ENCODE measurements around the gene AFF1. TPM values are rescaled to one million over a fixed set of nuclear protein-coding genes. Genes with fewer than 3 reads are reported as not detected.
A peak's percentile ranks its signal among the peaks of the same experiment; 100 is the strongest.

The AFF1 gene
- total RNA-seq, 4 donors from 2014 or later, result 105 to 152 (median 111) TPM

- WGBS, 2 donors, result 94 to 97% methylated on average over 3 of the region's 3 CpGs
- Histone ChIP-seq H3K36me3 (no peaks in the 10 kb centered on the region), H3K4me3 (no peak overlapping the region), H3K4me1 (peaks cover 0 to 5% (median 0%) of the 10 kb centered on the region in 4 donors), H3K27me3 (no peaks in the 10 kb centered on the region), H3K9me3 (no peaks in the 10 kb centered on the region), H3K27ac (no peak overlapping the region)
- TF ChIP-seq POLR2A (IDR thresholded peaks at IDR 0.05) (no peak), CTCF (IDR thresholded peaks at IDR 0.05) (no peak), EP300 (IDR thresholded peaks at IDR 0.05) (no peak)
- DNase-seq (ENCODE audit: low spot score in 2 of 2), result no peak
Observed at GRCh38 chr4:86901864-86902263, 32.9 kb upstream of the AFF1 start.

- H3K9me3 ChIP-seq, result no peaks in the 10 kb centered on the region
- no peaks in the 10 kb centered on the region for H3K27me3 ChIP-seq
- H3K27ac ChIP-seq, result peak overlapping the region in 3 of 4 donors; percentile 14 to 52 (median 52)
- no peak for DNase-seq (ENCODE audit: low spot score in 2 of 2)
- no peak overlapping the region for H3K4me3 ChIP-seq
- WGBS, 2 donors, result 17 to 22% methylated on average over 2 of the region's 2 CpGs
- peaks cover 0 to 45% (median 9%) of the 10 kb centered on the region in 4 donors for H3K4me1 ChIP-seq
- TF ChIP-seq CTCF (IDR thresholded peaks at IDR 0.05) (no peak), EP300 (IDR thresholded peaks at IDR 0.05) (peak in 1 of 2 donors; percentile 27)
- H3K36me3 ChIP-seq, result no peaks in the 10 kb centered on the region
Observed at GRCh38 chr4:86908251-86908657, 26.6 kb upstream of the AFF1 start.

- Histone ChIP-seq H3K36me3 (no peaks in the 10 kb centered on the region), H3K4me1 (peaks cover 0 to 41% (median 9%) of the 10 kb centered on the region in 4 donors), H3K4me3 (no peak overlapping the region), H3K27ac (no peak overlapping the region), H3K27me3 (no peaks in the 10 kb centered on the region), H3K9me3 (no peaks in the 10 kb centered on the region)
- TF ChIP-seq POLR2A (IDR thresholded peaks at IDR 0.05) (no peak), EP300 (IDR thresholded peaks at IDR 0.05) (no peak), CTCF (IDR thresholded peaks at IDR 0.05) (no peak)
- 82 to 88% methylated on average over 8 of the region's 8 CpGs for WGBS, 2 donors
- DNase-seq (ENCODE audit: low spot score in 2 of 2), result no peak
Observed at GRCh38 chr4:86909546-86910295, 25.1 kb upstream of the AFF1 start.

GRCh38 chr4:86910369-86910768 lies 24.4 kb upstream of the AFF1 start:
- H3K9me3 ChIP-seq, result no peaks in the 10 kb centered on the region
- peaks cover 0 to 40% (median 9%) of the 10 kb centered on the region in 4 donors for H3K4me1 ChIP-seq
- H3K4me3 ChIP-seq, result no peak overlapping the region
- no peak overlapping the region for H3K27ac ChIP-seq
- H3K27me3 ChIP-seq, result no peaks in the 10 kb centered on the region
- DNase-seq (ENCODE audit: low spot score in 2 of 2), result no peak
- H3K36me3 ChIP-seq, result no peaks in the 10 kb centered on the region
- WGBS, 2 donors, result 81 to 87% methylated on average over 5 of the region's 5 CpGs
- no peak for TF ChIP-seq CTCF (IDR thresholded peaks at IDR 0.05)
- TF ChIP-seq EP300 (IDR thresholded peaks at IDR 0.05), result no peak
- no peak for TF ChIP-seq POLR2A (IDR thresholded peaks at IDR 0.05)

- H3K4me3 ChIP-seq, result no peak overlapping the region
- no peaks in the 10 kb centered on the region for H3K27me3 ChIP-seq
- peaks cover 0 to 40% (median 9%) of the 10 kb centered on the region in 4 donors for H3K4me1 ChIP-seq
- H3K36me3 ChIP-seq, result no peaks in the 10 kb centered on the region
- DNase-seq (ENCODE audit: low spot score in 2 of 2), result no peak
- TF ChIP-seq POLR2A (IDR thresholded peaks at IDR 0.05) (no peak), EP300 (IDR thresholded peaks at IDR 0.05) (no peak), CTCF (IDR thresholded peaks at IDR 0.05) (no peak)
- 79 to 84% methylated on average over 7 of the region's 7 CpGs for WGBS, 2 donors
- H3K9me3 ChIP-seq, result no peaks in the 10 kb centered on the region
- H3K27ac ChIP-seq, result no peak overlapping the region
Observed at GRCh38 chr4:86910820-86911684, 23.8 kb upstream of the AFF1 start.
